Islet of Langerhans (tissue), 1 donor: ENCODE measurements around the gene DEF6.

Experiments
- FAIRE-seq: peaks from one replicate; lab custom pipeline; 2011; peaks lifted over from hg19 to GRCh38; lab: Jason Lieb, UNC

Gene DEF6, protein sequence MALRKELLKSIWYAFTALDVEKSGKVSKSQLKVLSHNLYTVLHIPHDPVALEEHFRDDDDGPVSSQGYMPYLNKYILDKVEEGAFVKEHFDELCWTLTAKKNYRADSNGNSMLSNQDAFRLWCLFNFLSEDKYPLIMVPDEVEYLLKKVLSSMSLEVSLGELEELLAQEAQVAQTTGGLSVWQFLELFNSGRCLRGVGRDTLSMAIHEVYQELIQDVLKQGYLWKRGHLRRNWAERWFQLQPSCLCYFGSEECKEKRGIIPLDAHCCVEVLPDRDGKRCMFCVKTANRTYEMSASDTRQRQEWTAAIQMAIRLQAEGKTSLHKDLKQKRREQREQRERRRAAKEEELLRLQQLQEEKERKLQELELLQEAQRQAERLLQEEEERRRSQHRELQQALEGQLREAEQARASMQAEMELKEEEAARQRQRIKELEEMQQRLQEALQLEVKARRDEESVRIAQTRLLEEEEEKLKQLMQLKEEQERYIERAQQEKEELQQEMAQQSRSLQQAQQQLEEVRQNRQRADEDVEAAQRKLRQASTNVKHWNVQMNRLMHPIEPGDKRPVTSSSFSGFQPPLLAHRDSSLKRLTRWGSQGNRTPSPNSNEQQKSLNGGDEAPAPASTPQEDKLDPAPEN

DNA sequence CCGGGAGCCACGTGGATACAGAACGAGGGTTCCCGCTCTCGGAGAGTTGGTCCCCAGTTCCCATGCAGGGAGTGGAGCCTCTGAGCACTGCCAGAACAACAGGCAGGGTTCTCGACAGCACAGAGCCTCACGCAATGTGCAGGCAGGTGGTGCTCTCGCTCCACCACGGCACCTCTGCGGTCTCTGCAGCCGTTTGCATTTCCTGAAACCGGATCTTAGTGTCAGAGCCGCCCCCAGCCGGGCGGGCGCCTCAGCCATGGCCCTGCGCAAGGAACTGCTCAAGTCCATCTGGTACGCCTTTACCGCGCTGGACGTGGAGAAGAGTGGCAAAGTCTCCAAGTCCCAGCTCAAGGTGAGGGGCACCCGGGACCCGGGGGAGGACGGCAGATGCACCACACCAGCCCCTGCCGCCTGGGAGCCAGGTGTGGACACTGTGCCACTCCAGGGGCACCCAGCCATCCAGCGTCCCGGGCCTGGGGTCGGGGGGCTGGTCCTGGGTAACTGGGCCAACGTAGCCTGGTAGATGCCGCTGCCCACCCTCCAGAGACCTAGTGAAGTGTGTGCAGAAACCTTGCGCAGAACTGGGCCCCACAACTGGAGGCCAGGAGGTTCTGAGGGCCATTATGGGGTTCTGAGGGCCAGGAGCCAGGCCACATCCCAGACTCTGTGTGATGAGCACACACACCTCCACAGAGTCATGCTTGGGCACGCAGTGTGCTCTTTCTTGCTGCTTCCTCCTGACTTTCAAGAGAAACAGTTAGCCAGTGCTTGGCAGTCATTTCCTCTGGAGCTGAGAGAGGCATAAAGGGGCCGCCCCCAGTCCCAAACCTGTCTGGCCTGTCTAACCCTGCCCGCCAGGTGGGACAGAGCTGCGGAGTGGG is at the start of gene DEF6:
DEF6 (plus strand) TSS at position 218 of the 881 bp plus-strand sequence; CDS start at position 257, 39 bp downstream.
- FAIRE-seq = no peak

DNA sequence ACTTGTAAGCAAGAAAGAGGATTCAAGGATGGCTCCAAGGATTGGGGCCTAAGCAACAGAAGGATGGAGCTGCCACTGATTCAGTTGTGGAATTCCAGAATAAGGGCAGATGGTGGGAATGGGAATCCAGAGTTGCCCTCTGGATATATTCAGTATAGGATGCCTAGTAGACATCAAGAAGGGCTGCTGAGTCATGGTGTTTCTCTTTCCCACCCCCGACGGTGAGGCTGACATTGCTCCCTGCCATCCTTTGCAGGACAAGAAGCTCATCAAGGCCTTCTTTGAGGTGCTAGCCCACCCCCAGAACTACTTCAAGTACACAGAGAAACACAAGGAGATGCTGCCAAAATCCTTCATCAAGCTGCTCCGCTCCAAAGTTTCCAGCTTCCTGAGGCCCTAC is 49.3 kb upstream of the DEF6 start:
- no peak for FAIRE-seq

DNA sequence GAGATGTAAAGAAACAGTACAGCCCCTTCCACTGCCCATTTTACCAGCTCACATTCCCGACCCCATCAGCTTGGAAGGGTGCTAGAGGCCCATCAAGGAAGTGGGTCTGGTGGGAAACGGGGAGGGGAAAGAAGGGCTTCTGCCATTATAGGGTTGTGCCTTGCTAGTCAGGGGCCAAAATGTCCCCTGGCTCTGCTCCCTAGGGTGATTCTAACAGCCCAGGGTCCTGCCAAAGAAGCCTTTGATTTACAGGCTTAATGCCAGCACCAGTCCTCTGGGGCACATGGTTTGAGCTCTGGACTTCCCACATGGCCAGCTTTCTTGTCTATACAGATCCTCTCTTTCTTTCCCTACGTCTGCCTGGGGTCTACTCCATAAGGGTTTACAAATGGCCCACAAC is 48.7 kb upstream of the DEF6 start:
- no peak for FAIRE-seq

DNA sequence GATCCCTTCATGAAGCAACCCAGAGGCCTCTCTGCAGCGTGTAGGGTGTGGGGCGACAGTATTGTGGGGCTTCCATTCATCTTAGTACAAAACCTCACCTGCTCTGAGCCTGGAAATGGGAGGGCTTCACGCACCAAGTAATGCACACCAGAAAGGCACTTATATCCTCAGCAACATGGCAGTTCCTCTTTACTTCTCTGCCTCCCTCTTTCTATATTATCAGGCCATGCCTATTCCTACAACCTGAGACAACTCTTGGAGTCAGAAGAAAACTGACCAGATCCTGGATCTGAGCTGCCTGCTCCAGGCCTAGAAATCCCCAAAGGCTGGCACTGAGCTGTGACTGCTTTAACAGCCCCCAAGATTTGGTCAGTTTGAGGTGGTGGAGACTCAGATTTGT is 45.7 kb upstream of the DEF6 start:
- no peak for FAIRE-seq

DNA sequence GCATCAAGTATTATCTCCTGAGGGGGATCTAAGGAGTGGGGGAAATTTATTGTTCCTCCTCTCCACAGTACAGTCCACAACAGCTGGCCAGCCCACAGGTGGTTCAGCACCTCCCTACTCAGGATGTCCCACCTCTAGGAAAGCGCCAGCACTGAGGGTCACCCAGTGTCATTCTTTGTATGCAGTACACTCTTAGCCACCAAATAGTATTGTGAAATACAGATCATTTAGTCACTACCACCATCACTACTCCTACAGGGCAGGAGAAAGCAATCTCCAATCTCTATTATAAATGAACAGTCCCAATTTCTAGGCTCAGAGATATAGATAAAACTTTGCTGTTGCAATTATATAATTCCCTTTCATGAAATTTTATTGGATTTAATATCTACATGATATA is 44.4 kb upstream of the DEF6 start:
- FAIRE-seq = no peak

DNA sequence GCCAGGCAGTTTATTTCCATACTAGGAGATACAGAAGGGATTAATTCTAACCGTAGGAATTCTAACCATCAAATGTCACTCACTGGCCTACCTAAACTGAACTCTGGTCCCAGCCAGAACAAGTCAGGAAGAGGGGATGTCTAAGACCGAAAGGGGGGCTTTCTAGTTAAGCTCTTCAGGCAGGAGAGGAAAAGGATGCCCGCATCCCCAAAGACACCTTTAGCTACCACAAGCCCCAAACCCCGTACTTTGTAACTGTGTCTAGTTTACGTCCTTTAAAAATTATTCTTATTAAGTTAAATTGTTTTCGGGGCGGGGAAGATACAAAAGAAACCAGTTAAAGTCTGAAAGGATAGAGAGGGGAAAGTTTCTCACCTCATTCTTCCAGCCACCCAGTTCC is 39.3 kb upstream of the DEF6 start:
- FAIRE-seq = no peak

DNA sequence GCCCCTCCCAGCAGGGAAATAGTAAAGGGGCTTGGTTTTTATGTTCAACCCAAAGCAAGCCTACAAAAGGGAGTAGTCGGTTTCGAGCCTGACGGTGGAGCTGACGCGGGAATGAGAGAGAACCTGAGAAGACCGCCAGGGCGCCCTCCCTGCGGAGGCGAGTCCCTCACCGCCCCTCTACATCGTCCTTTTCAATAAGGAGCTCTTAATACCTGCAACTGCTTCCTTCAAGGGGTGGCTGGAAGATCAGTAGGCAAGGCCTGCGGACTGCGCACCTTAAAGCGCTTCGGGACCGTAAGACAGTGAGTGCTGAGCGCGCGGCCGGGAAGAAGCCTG is 38.8 kb upstream of the DEF6 start:
- FAIRE-seq = no peak

DNA sequence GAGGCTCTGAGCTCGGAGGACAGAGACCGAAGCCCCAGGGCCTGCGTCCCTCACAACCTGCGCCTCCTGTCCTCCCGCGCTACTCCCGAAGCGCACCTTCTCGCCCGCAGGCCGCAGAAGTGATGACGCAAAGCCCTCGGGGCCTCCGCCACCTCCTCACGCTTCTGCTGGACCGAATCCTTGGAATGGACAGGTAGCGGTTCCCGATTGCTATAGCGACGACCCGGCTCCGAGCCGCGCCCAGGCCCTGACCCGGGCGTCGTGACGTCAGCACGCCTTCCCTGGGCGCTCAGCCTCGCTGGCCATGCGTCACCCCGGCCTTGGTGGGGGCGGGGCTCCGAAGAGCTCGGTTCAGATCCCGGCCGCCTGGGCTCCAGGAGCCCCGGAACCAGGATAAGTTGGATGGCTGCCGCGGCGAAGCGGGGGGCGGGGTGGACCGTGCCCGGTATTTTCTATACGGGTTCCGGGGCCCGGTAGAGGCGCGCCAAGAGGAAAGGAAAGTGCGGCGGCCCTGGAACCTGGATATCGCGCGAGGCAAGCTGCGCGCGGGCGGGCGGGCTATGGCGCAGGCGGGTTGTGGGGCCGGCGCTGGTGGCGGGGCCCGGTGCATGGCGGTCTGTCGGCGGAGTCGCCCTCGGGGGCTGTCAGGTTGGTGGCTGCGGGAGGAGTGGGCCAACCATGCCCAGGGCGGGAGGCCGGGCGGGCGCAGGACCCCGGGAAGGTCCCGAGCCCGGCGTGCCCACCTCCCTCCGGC is 38.2 kb upstream of the DEF6 start, which contains the start of gene ZNF76:
ZNF76 (plus strand) TSS at position 542 of the 754 bp plus-strand sequence. CDS start 21,417 bp downstream, outside the sequence.
- no peak for FAIRE-seq

DNA sequence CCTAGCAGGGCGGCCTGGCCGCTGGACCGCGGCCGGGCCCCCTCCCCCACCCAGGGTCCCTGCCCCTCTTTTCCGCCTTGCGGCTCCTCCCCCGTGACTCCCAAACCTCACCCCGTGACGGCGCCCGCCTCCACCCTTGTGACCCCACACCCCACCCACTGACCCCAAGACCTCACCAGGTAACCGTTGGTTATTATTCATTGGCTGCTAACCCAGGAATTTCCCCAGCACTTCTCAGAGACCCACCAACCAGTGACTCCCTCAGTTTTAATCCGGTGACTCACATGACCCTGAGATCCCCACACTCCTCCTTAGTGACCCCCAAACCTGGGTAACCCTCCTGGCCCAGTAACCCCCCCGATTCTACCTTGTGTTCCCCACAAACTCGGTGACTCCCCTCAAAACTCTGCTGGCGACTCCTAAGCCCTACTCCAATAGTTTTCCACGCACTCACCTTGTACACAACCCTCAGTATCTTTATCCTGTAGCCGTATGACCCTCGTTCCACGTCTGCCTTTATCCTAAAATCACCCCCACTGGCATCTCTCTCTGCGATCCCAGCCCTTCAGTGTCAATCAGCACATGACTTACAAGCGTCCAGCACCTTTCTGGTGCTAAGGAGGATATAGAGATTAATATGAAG is 37.5 kb upstream of the DEF6 start:
- FAIRE-seq = no peak

DNA sequence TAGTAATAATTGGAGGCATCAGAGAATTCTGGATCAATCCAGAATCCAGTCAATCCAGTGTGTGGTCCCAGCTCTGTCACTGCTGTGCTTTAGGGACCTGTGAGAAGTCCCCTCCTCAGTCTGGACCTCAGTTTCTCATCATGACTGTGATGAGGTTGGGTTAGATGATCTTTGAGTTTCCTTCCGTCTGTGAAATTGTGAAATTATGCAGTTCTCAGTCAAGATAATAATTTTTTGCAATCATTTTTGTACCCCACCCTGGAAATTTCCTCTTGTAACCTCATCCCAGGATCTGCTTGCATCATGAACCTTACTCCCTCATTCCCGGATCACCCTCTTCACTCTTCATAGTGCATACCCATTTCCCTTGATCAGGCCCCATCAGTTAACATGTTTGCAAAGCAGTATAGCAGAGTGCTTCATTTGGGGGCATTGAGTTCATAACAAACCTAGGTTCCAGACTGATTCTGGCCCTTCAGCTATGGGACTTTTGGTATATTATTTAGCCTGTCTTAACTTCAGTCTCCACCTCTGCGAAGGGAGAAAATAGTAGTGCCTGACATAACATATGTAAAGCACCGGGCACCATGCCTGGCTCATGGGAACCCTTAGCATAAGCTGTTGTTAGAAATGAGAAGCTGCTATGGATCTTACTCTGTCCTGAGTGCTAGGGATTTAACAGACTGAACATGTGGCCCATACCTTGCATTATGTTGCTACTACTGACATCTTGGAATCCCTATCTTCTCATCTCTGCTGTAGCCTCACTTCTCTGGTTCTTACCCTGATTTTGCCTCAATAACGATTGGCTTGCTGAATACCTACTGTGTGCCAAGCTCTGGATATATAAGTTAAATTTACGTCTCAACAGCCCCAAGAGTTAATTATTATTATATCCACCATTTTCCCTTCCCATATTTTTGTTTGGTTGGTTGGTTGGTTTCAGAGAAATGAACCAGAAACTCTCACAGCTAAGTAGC is 36.7 kb upstream of the DEF6 start:
- FAIRE-seq = no peak

DNA sequence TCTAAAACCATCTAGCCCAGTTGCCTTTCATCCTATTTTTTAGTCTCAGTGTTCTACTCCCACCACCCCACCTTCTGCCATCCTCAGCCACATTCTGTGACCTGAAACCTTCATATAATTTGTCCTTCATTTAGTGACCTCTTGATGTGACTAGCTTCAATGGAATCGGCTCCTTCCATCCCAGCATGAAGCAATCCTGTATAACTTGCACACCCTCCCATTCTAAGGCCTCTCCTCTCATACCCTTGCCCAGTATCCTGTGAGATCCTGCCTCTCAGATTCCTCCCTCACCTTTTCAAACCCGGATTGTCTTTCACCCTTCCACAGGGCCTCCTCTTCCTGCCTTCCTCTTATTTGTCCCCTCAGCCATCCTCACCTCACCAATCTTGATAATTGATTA is 35.0 kb upstream of the DEF6 start:
- no peak for FAIRE-seq

DNA sequence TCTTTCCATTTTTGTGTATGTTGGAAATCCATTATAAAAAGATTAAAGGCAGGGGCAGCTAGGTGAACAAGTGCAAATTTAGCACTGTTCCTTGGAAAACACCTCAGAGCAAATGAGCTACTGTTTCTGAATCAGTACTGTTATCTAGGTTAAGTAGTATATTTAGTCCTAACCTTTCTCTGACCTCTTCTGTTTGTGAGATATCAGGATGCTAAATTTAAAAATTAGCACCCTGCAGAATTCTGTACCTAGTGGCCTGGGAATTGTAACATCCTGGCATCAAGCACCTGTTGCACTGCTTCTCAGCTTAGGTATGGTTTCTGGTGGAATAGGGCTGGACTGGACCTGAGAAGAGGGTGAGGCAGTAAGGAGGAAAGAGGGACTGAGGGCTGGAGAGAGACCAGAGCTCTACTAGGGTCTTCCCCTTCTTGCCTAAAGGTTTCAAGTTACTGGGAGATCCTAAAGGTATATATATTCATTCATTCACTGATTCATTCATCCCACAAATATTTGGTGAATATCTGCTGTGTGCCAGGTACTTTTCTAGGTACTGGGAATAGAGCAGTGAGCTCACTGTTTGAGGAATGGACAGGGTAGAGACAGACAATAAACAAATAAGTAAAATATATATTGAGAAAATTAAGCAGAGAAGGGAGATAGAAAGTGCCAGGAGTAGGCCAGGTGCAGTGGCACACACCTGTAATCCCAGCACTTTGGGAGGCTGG is 32.9 kb upstream of the DEF6 start:
- FAIRE-seq = no peak

DNA sequence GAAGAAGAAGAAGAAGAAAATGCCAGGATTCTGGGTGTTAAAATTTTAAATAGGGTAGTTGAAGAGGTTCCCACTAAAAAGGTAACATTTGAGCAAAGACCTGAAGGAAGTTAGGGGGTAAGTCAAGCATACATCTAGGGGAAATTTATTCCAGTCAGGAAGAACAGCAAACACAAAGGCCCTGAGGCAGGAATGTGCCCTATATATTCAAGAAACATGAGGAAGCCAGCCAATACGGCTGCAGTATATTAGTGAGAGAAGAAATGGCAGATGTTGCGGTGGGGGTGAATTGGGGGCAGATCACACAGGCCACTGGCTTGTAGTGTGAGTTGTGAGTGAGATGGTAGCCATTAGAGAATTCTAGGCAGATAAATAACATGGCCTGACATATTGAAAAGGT is 32.1 kb upstream of the DEF6 start:
- no peak for FAIRE-seq

DNA sequence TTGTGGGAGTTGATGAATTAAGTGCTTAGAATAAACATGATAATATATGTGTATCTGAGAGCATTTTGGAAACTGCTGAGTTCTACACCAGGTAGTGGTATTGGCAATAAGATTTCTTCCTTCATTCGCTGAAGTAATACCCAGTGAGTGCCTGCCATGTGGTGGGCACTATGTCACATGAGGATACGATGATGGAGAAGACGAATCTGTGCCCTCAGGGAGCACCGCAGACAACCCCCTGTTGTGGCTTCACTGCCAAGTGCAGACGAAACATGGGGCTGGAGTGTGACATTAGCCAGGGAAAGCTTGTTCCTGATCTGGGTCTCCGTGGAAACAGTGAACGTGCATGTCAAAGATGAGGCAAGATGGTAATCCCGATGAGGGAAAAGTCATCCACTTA is 30.2 kb upstream of the DEF6 start:
- no peak for FAIRE-seq

DNA sequence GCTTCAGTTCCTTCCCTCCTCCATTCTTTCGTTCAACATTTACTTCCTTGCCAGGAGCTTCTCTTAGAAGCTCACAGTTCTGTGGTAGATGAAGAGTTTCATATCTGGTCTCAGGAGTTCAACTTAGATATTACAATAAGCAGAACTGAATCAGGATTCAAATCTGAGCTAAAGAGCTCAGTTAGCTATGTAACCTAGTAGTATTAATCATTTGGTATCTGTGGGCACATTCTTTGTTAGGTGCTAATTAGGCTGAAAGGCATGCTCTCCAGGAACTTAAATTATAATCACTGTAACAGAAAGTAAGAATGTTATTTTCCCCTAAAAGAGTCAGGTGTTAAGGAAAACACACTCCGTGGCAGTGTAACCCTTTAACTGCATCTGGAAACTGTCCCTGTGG is 29.7 kb upstream of the DEF6 start:
- no peak for FAIRE-seq

DNA sequence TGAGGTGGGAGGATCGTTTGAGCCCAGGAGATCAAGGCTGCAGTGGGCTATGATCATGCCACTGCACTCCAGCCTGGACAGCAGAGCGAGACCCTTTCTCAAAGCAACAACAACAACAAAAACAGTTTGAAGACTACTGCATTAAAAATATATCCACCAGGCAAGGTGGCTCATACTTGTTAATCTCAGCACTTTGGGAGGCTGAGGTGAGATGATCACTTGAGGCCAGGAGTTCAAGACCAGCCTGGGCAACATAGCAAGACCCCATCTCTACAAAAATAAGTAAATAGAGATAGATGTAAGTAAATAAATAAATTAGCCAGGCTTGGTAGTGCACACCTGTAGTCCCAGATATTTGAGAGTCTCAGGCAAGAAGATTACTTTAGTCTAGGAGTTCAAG is 25.6 kb upstream of the DEF6 start:
- no peak for FAIRE-seq

DNA sequence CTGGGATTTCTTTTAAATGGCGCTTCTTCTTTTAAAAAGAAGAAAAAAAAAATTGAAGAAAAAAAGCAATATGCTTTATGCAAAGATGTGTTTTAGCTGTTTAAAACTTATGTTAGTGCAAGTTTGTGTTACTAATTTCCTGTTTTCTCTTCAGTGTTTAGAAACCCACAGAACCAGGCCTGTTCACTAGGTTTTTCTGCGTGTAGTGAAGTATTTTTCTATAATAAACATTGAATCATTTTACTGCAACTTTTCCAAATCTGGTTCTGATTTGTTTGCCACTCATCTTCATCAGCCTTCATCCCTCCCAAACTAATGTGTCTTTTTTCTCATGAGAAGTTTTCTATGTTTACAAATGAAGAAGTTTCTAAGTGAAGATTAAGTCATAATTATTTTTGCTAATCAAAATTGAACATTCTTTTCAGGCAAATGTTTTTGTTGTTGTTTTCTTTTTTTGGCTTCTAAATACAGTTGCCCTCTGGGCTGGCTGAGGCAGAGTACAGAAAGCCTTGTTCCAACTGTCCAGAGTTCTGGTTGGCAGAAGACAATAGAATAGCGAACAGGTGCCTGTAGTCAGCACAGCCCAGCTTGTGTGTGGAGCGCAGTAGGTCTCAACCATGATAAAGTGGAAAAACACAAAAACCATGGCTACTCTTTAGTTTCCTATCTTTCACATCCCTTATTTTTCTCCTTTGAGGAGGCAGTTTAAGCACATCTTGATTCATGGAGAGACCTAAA is 23.6 kb upstream of the DEF6 start:
- no peak for FAIRE-seq

DNA sequence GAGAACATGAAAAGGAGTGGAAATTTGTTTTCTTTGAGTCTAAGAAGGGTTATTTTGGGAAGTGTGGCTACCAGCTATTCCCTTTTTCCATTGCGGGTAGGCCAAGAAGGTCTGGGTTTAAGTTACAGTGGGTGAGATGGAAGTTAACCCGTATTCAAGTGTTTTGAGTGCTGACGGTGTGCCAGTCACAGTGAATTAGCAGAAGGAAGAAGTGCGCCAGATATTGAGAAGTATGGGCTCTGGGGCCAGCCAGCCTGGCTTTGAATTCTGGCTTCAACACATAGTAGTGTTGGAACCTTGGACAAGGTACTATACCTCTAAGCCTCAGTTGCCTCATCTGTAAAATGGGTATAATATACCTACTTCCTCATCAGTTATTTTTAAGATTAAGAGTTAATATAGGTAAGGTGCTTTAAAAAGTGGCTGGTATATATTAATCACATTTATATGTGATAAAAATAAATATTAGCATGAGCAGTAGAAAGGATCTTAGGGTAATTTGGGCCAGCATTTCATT is 21.8 kb upstream of the DEF6 start:
- no peak for FAIRE-seq

DNA sequence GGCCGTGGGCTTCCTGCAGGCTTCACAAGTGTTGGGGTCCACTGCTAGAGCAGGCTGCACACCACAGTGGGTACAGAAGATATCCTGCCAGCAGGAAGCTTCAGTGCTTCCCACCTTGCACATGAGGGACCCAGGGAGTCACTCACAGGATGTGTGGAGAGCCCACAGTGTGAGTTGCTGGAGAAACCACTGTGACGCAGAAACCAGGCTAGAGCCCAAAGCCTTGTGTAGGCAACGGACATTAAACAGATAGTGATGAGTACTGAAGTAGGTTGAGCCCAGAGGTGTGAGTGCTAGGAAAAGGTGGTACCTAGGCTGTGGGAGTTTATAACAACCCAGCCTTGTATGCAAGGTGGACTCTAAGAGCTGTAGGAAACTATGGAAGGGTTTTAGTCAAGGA is 18.9 kb upstream of the DEF6 start:
- FAIRE-seq = no peak
